ENCODE measurements around the gene TMEM53. TPM values are rescaled to one million over a fixed set of nuclear protein-coding genes. Genes with fewer than 3 reads are reported as not detected.

Gene TMEM53
- total RNA-seq, 4 donors from 2014 or later: 5.2 to 23.4 (median 9.9) TPM

DNA sequence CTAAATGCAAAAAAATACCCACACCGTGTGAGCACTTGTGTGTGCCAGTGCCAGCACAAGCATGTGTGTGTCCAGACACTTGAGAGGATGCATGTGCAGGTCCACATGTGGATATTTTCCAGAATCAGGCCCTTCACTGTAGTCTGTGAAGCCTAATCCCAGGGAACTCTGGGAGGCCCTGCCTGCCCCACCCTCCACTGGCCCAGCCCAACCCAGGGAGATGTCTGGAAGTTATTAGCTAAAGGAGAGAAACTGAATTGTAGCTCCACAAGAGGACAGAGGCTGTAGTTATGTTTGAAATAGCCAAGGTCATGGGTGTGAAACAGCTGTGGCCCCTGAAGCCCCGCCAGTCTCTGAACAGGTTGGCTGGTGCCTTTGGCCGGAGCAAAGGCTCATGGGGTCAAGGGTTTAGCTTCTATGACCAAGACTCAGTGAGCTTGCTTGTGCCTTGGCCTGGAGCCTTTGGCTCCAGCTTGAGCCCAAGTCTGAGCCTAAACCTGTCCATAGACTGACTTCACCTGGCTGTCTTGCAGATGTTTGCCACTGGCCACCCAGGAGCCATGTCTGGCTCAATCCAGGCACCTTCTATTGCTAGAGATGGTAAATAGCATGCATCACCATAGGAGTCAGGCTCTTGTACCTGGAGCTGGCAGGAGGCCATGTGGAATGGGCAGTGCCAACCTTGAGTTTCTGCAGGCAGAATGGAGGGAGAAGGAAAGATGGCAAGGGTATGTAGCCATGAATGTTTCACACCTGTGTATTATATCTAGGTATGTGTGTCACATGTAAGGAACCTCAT lies 69.9 kb downstream of the TMEM53 start:
- 62 to 76% methylated on average over 3 of the region's 3 CpGs for WGBS, 2 donors
- H3K4me3 ChIP-seq (ENCODE audit: low read depth, poor library complexity, severe bottlenecking): no peak overlapping the region

DNA sequence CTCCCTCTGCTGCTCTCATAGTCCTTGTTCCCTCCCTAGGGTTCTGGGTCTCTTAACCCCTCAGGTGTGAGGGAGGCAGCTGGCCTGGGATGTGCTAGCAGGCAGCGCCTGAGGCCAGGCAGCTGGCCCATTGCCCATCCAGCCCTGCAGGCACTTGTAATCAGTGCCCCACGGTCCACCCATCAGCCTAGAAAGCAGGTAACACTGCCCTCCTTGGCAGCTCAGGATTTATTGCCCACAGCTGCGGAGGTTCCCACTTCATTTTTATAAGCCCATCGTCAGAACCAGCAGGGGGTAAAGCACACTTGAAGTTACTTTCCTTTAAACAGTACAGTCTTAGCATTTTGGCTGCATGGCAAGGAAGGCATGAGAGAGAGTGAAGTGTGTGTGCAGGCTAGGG lies 70.6 kb downstream of the TMEM53 start:
- TF ChIP-seq POLR2A (IDR thresholded peaks at IDR 0.05): no peak
- TF ChIP-seq, protein P1, sequence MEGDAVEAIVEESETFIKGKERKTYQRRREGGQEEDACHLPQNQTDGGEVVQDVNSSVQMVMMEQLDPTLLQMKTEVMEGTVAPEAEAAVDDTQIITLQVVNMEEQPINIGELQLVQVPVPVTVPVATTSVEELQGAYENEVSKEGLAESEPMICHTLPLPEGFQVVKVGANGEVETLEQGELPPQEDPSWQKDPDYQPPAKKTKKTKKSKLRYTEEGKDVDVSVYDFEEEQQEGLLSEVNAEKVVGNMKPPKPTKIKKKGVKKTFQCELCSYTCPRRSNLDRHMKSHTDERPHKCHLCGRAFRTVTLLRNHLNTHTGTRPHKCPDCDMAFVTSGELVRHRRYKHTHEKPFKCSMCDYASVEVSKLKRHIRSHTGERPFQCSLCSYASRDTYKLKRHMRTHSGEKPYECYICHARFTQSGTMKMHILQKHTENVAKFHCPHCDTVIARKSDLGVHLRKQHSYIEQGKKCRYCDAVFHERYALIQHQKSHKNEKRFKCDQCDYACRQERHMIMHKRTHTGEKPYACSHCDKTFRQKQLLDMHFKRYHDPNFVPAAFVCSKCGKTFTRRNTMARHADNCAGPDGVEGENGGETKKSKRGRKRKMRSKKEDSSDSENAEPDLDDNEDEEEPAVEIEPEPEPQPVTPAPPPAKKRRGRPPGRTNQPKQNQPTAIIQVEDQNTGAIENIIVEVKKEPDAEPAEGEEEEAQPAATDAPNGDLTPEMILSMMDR (IDR thresholded peaks at IDR 0.05): no peak
- no peak for DNase-seq (ENCODE audit: low spot score in 2 of 2)
- 57 to 72% methylated on average over 4 of the region's 4 CpGs for WGBS, 2 donors
- H3K4me3 ChIP-seq (ENCODE audit: low read depth, poor library complexity, severe bottlenecking): no peak overlapping the region
- intact Hi-C loops (cut with DNase I; ENCODE audit: low total_unique reads): no loop called here

More for the DNA sequence above, 69.9 kb downstream of the TMEM53 start:
- intact Hi-C loops (cut with DNase I; ENCODE audit: low total_unique reads): no loop called here
- no peak for TF ChIP-seq POLR2A (IDR thresholded peaks at IDR 0.05)
- TF ChIP-seq, protein P1 (IDR thresholded peaks at IDR 0.05): no peak
- DNase-seq (ENCODE audit: low spot score in 2 of 2): no peak

Other genes starting within 250 kb of the TMEM53 start
- gene ARMH1, start 233 bp upstream of the TMEM53 start, total RNA-seq: 1 to 10 TPM in 1 of 4 donors, not detected in 3; 2.7 TPM
- not detected for gene RNU5D-1, start 56.7 kb upstream of the TMEM53 start, total RNA-seq
- 1 to 10 TPM in 3 of 4 donors, under 1 TPM in 1; 0.76 to 4.5 (median 3.7) TPM for gene KIF2C, start 65.4 kb upstream of the TMEM53 start, total RNA-seq
- 1,000 to 10,000 TPM; 2,628 to 4,866 (median 3,019) TPM for gene RPS8, start 101.1 kb upstream of the TMEM53 start, total RNA-seq
- gene BEST4, start 113.7 kb upstream of the TMEM53 start, total RNA-seq: under 1 TPM in 1 of 4 donors, not detected in 3; 0.23 TPM
- 10 to 100 TPM; 39.7 to 80.9 (median 44.9) TPM for gene PLK3, start 125.9 kb upstream of the TMEM53 start, total RNA-seq
- 1 to 10 TPM in 1 of 4 donors, not detected in 3; 2.4 TPM for gene DYNLT4, start 132.9 kb upstream of the TMEM53 start, total RNA-seq
- 1 to 10 TPM; 1.0 to 4.0 (median 2.4) TPM for gene BTBD19, start 134.0 kb upstream of the TMEM53 start, total RNA-seq
- 1 to 10 TPM in 2 of 4 donors, under 1 TPM in 2; 0.54 to 2.7 (median 1.2) TPM for gene PTCH2, start 168.8 kb upstream of the TMEM53 start, total RNA-seq

All from lower leg skin (tissue), 4 donors.